Thoracic aorta (tissue), 2 donors: Measurements from ENCODE around the gene GSG1L. TPM values are rescaled to one million over a fixed set of nuclear protein-coding genes. Genes with fewer than 3 reads are reported as not detected.

ENCODE experiments used
- ATAC-seq: fragments of 150-250 bp; one replicate; pipeline ENCODE4 v1.8.0; 2017; ENCODE audit warnings: low read depth; ENCODE audit not compliant: insufficient number of reproducible peaks, low FRiP score
- DNase-seq: peaks from one replicate; pipeline ENCODE4 v3.0.0-alpha.2; 2020; ENCODE audit warnings: low spot score
- H3K27ac ChIP-seq, 2 donors: fragments of 200-600 bp; sonication (generic); 1 replicate in 1 of 2; 2 replicates in 1 of 2; pipeline ENCODE4 v1.5.1; 2016; ENCODE audit warnings: mild to moderate bottlenecking in 2 of 2, moderate library complexity in 2 of 2
- H3K27me3 ChIP-seq: fragments of 200-600 bp; sonication (generic); replicated peaks from 2 replicates; pipeline ENCODE4 v1.6.0; 2016; ENCODE audit warnings: mild to moderate bottlenecking; ENCODE audit not compliant: insufficient read depth
- H3K36me3 ChIP-seq: fragments of 200-600 bp; sonication (generic); one replicate; pipeline ENCODE4 v1.5.1; 2016
- H3K4me1 ChIP-seq, 2 donors: fragments of 200-600 bp; sonication (generic); 1 replicate in 1 of 2; 2 replicates in 1 of 2; pipeline versions ENCODE4 v1.5.1 to v1.6.0; 2016; ENCODE audit warnings: low read depth in 2 of 2, mild to moderate bottlenecking in 1 of 2; ENCODE audit not compliant: control insufficient read depth in 1 of 2
- H3K4me3 ChIP-seq: fragments of 200-600 bp; sonication (generic); 2 replicates; pipeline ENCODE4 v1.5.1; 2016; ENCODE audit warnings: mild to moderate bottlenecking
- H3K9me3 ChIP-seq: fragments of 200-600 bp; sonication (generic); 2 replicates; pipeline ENCODE4 v1.5.1; 2016
- total RNA-seq, 2 donors: library from RNA; depleted of rRNA; stranded (reverse); fragments of >200 nt; gene quantifications; one replicate each; pipeline versions ENCODE4 v1.1.0 to v1.2.3, GENCODE V29; 2016
- TF ChIP-seq, protein P1 (sequence below): fragments of 200-600 bp; sonication (generic); IDR thresholded peaks from one replicate; pipeline ENCODE4 v1.5.1; 2019; ENCODE audit warnings: antibody characterized with exemption

The GSG1L gene
- total RNA-seq, 2 donors from 2014 or later = 5.3 to 5.9 TPM

DNA sequence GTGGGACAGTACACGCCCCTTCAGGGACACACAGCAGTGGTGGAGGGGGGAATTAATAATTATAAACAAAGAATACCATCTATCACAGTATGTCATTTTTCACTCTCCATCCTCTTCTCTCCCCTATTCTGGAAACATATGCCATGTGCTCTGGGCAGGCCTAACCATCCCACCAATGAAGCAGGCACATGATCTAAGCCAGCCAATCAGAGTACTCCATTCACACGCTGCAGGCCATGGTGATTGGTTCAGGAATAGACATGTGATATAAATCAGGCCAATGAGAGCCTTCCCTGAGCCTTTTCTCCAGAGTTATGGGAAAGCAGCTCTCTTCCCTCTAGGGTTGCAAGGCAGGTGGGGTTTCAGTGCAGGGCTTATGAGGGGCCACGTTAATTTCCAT lies 36.5 kb downstream of the GSG1L start:
- Histone ChIP-seq H3K4me3 (no peak overlapping the region), H3K27me3 (no peaks in the 10 kb centered on the region), H3K4me1 (no peaks in the 10 kb centered on the region), H3K36me3 (no peaks in the 10 kb centered on the region), H3K9me3 (no peaks in the 10 kb centered on the region), H3K27ac (no peak overlapping the region)
- ATAC-seq = no peak
- TF ChIP-seq, protein P1, sequence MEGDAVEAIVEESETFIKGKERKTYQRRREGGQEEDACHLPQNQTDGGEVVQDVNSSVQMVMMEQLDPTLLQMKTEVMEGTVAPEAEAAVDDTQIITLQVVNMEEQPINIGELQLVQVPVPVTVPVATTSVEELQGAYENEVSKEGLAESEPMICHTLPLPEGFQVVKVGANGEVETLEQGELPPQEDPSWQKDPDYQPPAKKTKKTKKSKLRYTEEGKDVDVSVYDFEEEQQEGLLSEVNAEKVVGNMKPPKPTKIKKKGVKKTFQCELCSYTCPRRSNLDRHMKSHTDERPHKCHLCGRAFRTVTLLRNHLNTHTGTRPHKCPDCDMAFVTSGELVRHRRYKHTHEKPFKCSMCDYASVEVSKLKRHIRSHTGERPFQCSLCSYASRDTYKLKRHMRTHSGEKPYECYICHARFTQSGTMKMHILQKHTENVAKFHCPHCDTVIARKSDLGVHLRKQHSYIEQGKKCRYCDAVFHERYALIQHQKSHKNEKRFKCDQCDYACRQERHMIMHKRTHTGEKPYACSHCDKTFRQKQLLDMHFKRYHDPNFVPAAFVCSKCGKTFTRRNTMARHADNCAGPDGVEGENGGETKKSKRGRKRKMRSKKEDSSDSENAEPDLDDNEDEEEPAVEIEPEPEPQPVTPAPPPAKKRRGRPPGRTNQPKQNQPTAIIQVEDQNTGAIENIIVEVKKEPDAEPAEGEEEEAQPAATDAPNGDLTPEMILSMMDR = no peak
- DNase-seq = no peak

DNA sequence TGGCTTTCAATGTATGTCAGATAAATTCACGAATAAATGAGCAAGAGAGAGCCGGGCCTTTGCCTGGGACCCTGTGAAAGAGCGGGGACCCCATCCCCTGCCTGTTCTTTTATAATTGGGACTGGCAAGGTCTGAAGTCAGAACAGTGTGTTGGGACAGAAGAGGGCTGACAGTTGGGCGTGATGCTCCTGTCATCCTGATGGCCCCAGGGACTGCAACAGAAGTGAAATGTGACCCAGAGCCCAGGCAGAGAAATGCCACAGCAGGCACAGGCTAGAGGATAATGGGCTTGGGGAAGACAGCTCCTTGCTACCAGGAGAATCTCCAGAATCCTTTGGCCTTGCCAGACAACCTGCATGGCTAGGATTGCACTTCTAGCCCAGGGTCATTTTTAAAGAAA lies 37.9 kb downstream of the GSG1L start:
- Histone ChIP-seq H3K9me3 (no peaks in the 10 kb centered on the region), H3K27me3 (no peaks in the 10 kb centered on the region), H3K36me3 (no peaks in the 10 kb centered on the region), H3K4me1 (no peaks in the 10 kb centered on the region), H3K27ac (no peak overlapping the region), H3K4me3 (no peak overlapping the region)
- DNase-seq (no peak), ATAC-seq (no peak)
- TF ChIP-seq, protein P1 = no peak

DNA sequence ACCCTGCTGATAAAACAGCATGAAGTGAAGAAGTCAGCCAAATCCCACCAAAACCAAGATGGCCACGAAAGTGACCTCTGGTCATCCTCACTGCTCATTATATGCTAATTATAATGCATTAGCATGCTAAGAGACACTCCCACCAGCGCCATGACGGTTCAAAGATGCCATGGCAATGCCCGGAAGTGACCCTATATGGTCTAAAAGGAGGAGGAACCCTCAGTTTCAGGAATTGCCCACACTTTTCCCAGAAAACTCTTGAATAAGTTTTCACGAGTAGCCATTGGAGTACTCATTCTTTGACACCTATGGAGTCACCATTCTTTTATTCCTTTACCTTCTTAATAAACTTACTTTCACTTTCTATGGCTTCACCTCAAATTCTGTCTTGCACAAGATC lies 44.3 kb downstream of the GSG1L start:
- DNase-seq (no peak), ATAC-seq (no peak)
- H3K27ac ChIP-seq = no peak overlapping the region
- peaks cover 3% of the 10 kb centered on the region for H3K9me3 ChIP-seq
- no peaks in the 10 kb centered on the region for H3K4me1 ChIP-seq
- no peaks in the 10 kb centered on the region for H3K27me3 ChIP-seq
- TF ChIP-seq, protein P1 = no peak
- no peak overlapping the region for H3K4me3 ChIP-seq
- H3K36me3 ChIP-seq = no peaks in the 10 kb centered on the region

DNA sequence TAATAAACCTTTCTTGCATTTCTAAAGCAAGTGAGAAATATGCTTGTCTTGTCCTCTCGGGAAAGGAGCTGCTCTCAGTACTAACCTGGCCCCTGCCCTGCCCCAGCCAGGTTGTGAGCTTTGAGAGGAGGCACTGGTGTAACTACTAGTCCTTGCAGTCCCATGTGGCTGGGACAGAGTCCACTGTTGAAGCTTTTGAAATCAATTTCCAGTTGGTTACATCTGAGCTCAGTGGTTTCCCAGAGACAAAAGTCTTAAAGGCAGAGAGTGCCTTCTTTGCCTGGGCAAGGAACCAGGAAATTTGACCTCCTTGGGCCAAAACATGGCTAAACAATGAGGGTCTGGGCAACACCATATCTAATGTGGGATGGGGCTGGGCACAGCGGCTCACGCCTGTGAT lies 48.7 kb downstream of the GSG1L start:
- ATAC-seq (no peak), DNase-seq (no peak)
- no peaks in the 10 kb centered on the region for H3K36me3 ChIP-seq
- peaks cover 0 to 10% of the 10 kb centered on the region in 2 donors for H3K4me1 ChIP-seq
- H3K27ac ChIP-seq = no peak overlapping the region
- peaks cover 3% of the 10 kb centered on the region for H3K9me3 ChIP-seq
- H3K4me3 ChIP-seq = no peak overlapping the region
- TF ChIP-seq, protein P1 = no peak
- H3K27me3 ChIP-seq = no peaks in the 10 kb centered on the region

DNA sequence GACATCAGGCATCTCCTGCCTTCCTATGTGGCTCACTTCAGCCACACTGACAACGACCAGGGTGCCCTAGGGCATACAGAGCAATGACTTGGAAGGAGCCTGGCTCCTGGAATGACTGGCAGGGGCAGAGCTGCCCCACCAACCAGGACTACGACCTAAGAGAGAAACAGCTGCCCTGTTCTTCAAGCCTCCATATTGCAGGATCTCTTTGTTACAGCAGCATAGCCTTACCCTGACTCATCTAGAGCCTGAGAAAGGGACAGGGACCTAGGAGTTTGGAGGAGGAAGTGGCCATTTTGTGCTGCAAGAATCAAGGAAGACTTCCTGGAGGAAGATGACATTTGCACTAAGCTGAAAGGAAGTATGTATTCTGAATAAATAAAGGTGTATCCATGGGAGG lies 49.6 kb downstream of the GSG1L start:
- Histone ChIP-seq H3K9me3 (peaks cover 3% of the 10 kb centered on the region), H3K27ac (no peak overlapping the region), H3K27me3 (no peaks in the 10 kb centered on the region), H3K4me1 (peaks cover 0 to 10% of the 10 kb centered on the region in 2 donors), H3K4me3 (no peak overlapping the region), H3K36me3 (no peaks in the 10 kb centered on the region)
- TF ChIP-seq, protein P1 = no peak
- no peak for DNase-seq
- no peak for ATAC-seq
